Measurements from ENCODE around the gene ARHGEF2.
A peak's percentile ranks its signal among the peaks of the same experiment; 100 is the strongest.

ARHGEF2 gene

DNA sequence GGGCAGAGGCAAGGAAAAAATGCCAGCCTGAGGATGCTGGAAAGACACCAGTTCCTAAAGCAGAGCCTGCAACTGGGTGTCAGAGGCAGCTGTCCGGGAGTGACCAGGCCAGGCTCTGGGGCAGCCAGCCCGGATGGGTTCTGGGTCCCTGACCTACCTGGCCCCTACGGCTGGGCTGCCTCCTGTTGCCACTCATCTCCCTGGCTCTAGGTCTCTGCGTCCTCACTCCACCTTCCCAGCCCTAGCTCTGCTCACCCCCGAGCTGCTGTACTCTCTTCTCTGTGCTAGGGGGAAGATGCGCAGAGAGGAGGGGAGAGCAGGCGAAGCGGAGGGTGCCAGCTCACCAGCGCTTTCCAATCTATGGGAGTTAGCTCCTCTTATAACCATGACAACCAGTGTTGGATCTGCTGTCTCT is 9.0 kb downstream of the ARHGEF2 start:
- DNase-seq: peak in 1 of 2 donors; percentile 54

DNA sequence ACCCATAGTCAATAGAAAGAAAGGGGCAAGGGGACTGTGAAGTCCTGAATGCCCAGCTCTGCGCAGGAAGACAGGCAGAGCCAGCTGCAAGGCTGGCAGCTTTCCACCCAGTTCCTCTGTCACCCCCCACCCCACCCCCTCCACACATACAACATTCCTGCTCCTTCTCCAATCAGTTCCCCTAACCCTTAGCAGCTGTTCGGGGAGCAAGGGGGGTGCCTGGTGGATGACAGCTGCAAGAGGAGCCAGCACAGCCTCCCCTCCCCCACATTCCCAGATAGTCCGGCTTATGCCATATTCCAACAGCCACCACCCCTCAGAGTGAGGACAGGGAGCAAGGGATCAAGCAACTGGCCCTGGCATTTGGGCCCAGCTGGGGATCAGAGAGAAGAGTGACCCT is 9.7 kb downstream of the ARHGEF2 start:
- peak; percentile 80 to 85 for DNase-seq

DNA sequence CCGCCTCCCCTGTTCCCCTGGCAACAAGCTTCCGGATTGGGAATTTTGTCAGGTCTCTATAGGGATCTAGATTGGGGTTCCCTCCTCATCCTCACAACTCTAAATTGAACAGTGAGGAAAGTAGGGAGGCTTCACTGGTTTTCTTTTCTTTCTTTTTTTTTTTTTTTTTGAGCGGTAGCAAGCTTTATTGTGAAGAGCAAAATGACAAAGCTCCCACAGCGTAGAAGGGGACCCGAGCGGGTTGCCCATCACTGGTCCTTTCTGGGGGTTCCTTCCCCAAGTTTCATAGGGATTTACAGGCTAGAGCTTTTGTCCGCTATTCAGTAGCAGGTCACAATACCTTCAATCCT is 10.3 kb downstream of the ARHGEF2 start:
- peak in 1 of 2 donors; percentile 38 for DNase-seq

DNA sequence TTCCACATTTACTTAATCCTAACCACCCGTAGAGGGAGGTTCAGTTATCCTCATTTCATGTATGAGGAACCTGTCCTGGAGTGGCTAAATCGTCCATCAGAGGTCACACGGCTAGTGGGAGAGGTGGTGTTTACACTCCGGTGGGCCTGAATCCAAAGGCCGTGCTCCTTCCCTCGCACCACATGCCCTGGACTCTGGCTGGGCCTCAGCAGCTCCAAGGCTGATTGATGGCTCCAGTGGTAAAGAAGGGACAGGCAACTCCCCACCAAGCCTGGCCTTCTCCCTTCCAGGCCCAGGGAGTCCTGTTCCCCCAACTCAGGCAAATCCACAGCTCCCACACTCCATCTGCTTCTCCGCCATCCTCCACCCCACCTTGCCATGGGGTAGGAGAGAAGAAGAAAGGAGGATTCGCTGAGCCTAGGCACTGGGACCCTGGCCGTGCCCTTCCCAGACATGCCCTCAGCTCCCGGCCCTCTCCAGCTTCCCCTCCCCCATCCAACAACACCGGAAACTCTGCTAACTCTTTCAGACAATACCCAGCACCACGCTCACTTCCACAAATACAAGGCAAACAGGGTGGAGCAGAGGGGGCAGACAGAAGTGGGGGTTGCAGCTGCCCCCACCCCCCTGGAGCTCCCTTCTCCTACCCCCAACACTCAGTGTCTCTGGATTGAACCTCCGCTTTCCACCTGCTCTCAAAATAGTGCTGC is 10.9 kb downstream of the ARHGEF2 start:
- no peak for DNase-seq

DNA sequence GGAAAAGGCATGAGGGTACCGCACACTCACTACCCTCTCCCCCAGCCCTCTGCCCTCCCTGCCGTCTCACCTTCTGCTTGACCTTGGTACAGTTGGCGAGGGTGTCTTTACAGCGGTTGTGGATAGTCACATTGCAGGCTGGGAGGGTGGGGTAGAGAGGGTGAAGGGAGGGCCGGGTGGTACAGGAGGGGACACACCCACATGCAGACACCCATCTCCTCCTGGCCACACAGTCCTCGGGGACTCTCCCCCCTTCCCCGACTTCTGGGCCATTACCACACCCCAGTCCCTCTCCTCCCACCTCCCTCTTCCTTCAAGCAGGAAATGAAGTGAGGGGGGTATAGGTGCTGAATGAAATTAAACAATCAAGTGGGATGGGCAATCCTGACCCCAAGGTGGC is 11.6 kb downstream of the ARHGEF2 start:
- DNase-seq: no peak

DNA sequence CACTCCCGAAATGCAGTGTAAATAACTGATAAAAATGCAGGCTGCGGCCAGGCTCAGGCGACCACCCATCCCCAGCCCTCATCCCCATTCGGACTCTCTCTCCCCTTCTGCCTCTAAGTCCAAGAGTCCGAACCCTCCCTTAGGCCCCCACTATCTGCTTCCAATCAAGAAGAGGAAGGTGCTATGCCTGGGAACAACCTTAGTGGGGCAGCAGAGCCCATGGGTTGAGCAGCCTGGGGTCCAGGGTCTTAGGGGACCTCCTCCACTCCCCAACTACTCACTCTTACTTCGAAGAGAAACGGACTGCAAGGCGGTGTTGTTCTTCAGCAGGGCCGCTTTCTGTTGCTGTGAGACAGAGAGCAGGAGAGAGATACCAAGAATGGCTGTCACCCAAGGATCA is 12.2 kb downstream of the ARHGEF2 start:
- no peak for DNase-seq

DNA sequence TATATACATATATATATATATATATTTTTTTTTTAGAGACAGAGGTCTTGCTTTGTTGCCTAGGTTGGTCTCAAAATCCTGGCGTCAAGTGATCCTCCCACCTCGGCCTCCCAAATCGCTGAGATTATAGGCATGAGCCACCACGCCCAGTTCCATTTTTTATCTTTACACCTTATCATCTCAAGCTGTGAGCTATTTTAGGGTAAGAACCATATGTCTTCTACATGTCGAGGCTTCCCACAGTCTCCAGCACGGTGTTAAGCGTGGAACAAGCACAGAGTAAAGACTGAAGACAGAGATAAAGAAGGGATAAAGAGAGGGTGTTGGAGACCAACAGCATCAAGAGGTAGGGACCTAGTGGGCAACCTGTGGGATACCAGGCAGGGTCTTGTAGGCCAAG is 14.2 kb downstream of the ARHGEF2 start:
- no peak for DNase-seq

DNA sequence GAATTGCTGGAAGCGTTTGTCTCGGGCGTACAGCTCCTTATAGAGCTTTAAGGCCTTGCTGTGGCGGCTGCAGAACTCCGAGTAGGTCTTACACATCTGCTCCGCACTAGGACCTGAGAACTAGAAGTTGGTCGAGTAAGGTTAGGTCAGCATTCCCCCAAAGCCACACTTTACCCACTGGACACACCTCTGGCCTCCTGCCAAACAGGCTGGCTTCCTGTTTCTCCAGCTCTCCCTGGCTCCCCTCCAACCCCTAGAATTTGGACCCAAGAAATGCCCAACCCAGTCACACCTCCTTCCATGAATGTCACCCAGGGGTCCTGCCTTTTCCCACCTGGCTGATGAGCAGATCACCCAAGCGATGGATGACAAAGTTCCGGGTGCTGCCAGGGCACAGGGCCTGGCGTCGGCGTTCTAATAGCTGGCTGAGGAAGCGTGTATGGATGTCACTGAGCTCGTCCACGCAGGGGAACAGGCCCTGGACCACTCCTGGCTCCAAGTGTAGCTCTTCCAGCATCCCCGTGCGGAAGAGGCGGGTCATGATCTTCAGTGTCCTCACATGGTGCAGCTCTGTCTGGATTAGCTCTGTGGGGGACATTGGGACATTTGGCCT is 15.6 kb downstream of the ARHGEF2 start:
- DNase-seq: no peak

DNA sequence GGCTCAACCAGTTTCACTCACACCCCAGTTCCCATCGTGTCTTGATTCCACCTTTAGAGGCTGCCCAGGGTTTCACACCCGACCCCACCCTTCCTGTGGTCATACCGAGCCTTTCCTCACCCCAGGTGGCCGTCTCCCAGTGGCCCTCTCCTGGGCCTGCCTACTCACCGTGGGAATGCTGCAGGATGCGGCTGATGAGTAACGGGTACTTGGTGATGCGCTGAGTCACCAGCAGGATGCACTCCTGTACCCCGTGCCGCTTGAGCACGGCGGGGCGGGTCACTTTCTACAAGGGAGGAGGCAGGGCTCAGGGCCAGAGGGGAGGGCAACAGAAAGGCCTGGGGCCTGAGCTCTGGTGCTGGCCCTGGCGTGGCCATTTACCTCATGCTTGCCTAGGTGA is 16.4 kb downstream of the ARHGEF2 start:
- no peak for DNase-seq

DNA sequence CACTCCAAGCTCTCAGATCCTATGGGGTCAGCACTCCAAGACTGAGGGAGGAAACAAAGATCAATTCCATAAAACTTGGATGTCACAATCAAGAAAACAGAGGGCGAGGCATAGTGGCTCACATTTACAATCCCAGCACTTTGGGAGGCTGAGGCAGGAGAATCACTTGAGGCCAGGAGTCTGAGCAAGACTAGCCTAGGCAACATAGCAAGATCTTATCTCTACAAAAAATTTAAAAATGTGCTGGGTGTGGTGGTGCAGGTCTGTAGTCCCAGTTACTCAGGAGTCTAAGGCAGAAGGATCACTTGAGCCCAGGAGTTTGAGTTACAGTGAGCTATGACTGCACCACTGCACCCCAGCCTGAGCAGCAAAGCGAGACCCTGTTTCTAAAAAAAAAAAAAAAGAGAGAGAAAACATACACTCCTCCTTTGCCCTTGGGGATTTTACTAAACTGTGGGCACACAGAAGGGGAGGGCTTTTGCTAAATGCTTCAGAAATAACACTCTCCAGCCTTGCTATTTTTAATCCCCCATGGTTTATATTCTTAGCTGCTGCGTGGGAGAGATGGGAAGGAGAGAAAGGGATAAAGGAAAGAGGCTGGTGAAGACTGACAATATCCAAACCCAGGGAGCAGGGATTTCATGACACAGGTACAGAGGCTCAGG is 18.1 kb downstream of the ARHGEF2 start:
- DNase-seq: peak in 1 of 2 donors; percentile 54

DNA sequence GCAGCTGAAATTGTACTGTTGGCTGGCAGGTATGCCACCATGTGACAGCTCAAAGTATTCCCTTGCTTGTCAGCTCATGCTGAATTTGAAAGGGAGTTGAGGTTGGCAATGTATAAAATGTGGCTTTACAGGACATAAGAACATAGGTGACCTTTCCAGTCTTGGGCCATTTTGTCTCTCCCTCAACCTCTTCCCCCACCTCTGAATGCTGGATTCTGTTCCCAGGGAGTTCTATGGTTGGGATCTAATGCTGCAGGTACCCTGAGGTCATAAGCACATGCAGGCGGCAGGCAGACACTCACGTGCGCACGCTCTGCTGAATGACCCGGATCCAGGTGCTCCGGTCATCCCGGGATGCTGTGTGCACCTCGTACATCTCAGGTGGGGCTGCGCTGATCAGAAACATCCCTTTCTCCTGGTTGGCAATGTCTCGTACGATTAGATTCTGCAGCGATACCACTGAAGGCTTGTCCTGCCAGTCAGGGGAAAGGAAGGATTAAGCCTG is 20.9 kb downstream of the ARHGEF2 start:
- DNase-seq: no peak

DNA sequence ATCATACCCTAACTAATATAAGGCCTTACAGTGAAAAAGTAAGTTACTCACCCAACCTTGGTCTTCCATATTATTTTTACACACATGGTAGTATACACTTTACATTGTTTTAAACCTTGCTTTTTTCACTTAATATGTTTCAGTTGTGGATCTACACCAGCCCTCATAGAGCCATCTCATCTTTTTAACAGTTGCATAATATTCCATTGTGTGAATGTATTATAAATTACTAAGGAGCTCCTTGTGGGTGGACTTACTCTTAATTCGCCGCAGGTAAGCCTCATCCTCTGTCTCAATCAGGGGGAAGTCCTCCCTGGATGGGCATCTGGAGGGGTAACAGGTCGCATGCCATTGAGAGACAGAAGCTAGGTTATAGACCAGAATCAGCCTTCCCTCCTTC is 23.7 kb downstream of the ARHGEF2 start:
- DNase-seq: no peak

DNA sequence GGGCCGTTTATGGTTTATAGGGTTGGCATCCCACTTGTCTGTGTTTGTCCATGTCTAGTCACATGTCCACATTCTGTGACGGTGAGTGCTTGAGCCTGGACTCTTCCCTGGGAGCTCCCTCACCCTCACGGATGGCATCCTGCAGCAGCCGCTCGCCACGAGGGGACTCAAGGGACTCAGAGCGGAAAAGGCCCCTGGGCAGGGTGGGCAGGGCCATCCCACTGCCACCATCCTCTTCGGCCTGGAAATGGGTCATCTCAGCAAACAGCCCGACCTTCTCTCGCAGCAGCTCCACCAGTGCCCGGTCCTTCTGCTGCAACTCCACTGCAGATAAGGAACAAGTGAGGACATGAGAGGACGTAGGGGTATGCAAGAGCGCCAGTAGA is 25.8 kb downstream of the ARHGEF2 start:
- no peak for DNase-seq

DNA sequence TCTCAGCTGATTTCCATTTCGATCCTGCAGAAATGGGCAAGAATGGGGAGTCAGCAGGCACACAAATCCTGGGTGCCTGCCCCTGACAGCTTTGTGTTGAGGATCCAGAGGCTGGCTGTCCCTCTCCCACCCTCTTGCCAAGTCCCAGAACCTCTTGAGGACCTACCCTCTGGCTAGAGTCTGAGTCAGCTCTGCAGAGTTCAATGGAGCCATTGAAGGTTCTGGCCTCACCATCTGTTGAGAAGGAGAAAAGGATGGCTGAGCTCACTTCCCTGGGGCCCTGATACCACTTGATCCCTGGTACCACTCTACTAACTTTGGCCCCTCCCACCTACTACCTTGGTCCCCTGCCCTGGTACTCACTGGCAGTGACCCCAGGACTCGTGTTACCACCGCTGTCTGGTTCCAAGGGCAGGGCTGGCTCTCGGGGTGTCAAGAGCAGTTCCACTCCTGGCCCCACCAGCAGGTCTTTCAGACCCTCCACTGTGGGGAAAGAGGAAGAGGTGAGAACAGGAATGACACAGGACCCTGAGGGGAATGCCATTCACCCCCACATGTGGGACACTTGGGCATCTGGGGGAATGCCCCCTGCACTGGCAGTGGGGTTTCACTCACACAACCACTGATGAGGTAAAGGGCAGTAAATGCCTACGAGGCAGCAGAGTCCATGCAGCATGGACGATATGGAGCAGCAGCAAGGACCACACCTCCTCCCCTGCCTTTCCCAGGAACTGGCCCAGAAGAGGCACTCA is 26.4 kb downstream of the ARHGEF2 start:
- no peak for DNase-seq

DNA sequence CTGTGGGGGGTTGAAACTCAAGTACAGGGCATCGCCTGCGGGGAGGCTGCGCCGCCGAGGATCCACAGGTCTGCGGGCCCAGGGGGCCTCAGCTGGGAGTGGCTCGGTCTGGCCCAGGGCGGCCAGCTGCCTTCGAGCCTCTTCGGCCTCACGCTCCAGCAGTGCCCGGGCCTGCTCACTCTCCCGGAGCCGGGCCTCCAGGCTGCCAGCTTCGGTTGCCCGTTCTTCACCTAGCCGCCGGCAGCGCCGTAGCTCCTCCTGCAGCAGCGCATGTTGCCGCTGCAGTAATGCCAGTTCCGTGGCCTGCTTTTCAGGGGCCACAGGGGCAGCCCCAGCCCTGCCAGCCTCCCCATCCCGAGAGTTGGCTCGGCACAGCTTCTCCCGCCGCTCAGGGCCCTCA is 27.5 kb downstream of the ARHGEF2 start:
- DNase-seq: no peak

DNA sequence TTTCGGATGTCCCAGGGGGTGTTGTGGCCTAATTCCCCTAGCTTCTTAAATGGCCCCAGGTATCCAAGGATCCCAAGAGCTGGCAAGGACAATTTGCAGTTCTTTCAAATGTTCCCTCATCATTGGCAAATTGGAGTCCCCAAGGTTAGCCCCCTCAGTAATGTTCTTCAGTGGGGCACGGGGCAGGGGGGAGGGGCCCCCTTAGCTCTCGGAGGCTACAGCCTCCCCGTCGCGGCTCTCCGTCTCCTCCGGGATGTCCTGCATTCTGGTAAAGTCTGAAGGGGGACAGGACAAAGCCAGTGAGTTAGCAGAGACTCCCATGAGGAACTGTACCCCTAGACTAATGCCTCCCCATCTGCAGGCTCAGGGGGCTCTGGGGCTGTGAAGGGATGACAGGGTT is 30.6 kb downstream of the ARHGEF2 start:
- DNase-seq: no peak

DNA sequence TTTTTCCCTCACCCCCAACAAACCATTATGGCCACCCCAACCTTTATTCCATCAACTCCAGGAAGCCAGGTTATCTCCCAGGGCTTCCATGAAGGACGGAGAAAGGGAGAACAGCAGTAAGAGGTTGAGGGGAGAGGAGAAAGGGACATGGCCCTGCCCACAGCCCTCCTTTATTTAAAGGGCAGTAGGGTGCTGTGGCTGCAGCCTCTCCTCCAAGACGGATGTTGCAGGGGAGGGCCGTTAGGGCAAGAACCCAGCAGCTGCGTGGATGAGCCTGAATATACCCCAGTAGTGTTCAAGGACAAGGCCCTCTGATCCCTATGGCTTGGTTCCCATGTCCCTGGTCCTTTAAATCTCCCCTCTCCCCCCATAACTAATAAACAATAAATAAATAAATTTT is 31.1 kb downstream of the ARHGEF2 start:
- no peak for DNase-seq

DNA sequence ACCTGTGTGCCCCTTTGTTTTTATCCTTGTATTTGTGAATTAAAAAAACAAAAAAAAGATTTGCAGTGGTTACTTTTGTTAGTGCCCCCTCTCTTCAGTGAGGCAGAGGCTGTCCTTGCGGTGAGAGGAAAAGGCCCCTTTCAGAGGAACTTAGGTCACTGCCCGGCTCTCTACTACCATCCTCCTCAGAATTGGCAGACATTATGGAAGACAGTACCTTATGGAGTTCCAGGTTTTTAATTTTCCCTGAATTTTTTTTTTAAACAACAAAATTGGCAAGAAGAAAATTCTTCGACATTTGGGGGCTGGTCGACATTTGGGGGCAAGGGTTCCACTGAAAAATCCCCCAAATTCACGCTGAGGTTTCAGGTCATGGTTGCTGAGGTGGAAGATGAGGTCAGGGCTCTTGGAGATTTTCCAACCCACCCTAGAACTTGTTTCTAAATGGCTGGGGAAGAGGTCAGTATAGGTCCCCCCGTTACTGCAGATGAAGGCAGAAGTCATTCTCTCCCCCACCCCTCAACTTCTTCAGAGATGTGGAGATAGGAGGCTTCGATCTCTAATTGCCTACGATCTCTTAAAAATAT is 31.6 kb downstream of the ARHGEF2 start:
- DNase-seq: no peak

DNA sequence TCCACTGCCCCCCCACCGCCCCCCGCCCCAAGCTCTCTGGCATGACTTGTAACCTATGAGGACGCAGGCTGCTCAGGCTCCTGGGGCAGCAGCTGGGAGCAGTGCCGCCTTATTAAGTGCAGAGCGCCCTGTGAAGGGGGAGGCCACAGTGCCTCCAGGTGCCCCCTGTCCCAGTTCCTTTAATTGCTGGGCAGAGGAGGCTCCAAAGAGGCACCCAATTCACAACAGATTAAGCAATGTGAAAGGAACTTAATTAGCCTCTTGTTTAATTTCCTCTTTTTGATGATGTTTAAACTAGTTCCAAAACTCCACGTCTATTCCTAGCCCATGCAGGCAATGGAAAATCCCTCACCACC is 33.9 kb downstream of the ARHGEF2 start:
- DNase-seq: no peak

DNA sequence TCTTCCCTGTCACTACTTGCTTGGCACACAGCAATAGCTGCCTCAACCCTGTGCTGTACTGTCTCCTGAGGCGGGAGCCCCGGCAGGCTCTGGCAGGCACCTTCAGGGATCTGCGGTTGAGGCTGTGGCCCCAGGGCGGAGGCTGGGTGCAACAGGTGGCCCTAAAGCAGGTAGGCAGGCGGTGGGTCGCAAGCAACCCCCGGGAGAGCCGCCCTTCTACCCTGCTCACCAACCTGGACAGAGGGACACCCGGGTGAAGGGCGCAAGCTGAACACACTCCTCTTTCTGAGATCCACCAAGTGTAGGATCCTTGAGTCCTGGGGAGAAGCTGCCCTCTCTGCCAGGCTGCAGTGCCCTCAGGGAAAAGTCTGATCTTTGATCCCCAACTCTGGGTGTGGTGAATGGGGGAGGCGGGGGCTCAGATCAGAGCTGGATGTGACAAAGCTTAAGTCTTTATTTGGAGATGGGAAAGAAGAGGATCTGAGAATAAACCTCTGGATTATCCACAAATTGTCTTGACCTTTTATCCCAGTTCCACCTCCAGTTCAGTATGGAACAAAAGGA is 35.7 kb downstream of the ARHGEF2 start:
- DNase-seq: no peak

DNA sequence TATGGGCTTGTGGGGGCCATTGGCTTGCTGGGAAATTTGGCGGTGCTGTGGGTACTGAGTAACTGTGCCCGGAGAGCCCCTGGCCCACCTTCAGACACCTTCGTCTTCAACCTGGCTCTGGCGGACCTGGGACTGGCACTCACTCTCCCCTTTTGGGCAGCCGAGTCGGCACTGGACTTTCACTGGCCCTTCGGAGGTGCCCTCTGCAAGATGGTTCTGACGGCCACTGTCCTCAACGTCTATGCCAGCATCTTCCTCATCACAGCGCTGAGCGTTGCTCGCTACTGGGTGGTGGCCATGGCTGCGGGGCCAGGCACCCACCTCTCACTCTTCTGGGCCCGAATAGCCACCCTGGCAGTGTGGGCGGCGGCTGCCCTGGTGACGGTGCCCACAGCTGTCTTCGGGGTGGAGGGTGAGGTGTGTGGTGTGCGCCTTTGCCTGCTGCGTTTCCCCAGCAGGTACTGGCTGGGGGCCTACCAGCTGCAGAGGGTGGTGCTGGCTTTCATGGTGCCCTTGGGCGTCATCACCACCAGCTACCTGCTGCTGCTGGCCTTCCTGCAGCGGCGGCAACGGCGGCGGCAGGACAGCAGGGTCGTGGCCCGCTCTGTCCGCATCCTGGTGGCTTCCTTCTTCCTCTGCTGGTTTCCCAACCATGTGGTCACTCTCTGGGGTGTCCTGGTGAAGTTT is 36.4 kb downstream of the ARHGEF2 start:
- no peak for DNase-seq
